SKM-1 treated with dmso at 0.1 percent for 144 hours (cell line): ENCODE results near the gene NFATC1.
"Not testable (repeated sequence)": the region's sequence is repeated elsewhere in the genome, so short reads cannot be mapped to it uniquely, and the experiment has no call there.

Experiments used
- DNase-seq: peaks from one replicate; lab custom pipeline; 2025; ENCODE audit not compliant: unreplicated experiment; lab: John Stamatoyannopoulos, UW

Gene NFATC1

GRCh38 chr18:79470547-79470946, 74.8 kb downstream of the NFATC1 start:
- no peak for DNase-seq

- no peak for DNase-seq
These were observed 75.3 kb downstream of the NFATC1 start for GRCh38 chr18:79471046-79471445.

DNA sequence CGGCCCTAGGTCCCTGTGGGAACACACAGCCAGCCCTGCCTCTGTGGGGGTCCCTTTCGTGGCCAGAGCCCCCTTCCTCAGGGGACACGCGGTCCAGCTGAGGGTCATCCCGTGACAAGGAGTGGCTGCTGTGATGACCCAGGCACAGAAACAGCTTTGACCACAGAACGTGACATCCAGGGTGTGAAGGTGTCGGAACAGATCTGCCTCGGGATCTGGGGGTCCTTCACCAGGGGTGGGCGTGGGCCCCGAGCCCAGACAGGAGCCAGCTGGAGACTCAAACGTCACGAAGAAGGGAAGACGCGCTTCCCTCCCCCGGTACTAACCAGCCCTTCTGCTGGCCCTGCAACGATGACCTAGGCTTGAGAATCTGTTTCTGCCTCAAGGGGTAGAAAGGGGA, 75.9 kb downstream of the NFATC1 start:
- no peak for DNase-seq

DNA sequence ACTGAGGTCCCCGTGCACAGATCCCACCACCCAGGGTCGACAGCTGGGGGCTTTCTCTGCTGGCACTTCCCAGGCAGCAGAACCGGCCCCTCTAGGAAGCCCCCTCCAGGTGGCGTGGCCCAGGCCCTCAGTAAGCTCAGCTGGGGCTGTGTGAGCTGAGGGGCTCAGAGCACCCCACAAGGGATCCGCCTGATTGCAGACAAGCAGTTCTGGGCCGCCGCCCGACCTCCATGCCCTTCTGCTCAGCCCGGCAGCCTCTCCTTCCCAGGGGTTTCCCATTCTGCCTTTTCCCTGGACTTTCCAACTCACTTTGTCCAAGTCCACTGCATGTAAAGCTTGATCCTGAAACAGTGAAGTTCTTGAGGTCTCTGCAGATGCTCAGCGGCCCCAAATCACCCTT, 76.4 kb downstream of the NFATC1 start:
- no peak for DNase-seq

DNA sequence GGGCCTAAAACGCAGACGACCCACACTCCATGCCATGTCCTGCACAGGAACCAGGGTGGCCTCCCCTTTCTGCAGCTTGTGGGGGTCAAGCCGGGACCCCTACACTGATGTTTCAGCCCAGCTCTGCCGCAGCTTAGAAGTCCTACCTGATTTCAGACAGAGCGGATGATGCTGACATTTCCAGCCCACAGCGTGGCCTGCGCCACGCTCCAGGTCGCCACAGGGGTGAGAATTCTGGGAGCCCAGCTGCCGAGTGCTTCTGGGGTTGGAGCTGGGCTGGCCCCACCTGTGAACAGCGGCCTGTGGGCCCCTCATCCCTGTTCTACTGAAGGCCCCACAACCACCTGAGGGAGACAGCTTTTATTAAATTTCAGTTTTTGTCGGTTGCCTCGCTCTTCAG, 77.2 kb downstream of the NFATC1 start:
- DNase-seq: no peak

- no peak for DNase-seq
These were observed 80.5 kb downstream of the NFATC1 start for GRCh38 chr18:79476031-79476917.

GRCh38 chr18:79476918-79477571, 81.3 kb downstream of the NFATC1 start:
- DNase-seq: no peak

GRCh38 chr18:79477711-79478483, 82.2 kb downstream of the NFATC1 start:
- no peak for DNase-seq

- DNase-seq: no peak
These were observed 82.9 kb downstream of the NFATC1 start for GRCh38 chr18:79478484-79479115.

- DNase-seq: no peak
These were observed 83.5 kb downstream of the NFATC1 start for GRCh38 chr18:79479116-79479760.

- DNase-seq: no peak
These were observed 84.0 kb downstream of the NFATC1 start for GRCh38 chr18:79479761-79480161.

DNA sequence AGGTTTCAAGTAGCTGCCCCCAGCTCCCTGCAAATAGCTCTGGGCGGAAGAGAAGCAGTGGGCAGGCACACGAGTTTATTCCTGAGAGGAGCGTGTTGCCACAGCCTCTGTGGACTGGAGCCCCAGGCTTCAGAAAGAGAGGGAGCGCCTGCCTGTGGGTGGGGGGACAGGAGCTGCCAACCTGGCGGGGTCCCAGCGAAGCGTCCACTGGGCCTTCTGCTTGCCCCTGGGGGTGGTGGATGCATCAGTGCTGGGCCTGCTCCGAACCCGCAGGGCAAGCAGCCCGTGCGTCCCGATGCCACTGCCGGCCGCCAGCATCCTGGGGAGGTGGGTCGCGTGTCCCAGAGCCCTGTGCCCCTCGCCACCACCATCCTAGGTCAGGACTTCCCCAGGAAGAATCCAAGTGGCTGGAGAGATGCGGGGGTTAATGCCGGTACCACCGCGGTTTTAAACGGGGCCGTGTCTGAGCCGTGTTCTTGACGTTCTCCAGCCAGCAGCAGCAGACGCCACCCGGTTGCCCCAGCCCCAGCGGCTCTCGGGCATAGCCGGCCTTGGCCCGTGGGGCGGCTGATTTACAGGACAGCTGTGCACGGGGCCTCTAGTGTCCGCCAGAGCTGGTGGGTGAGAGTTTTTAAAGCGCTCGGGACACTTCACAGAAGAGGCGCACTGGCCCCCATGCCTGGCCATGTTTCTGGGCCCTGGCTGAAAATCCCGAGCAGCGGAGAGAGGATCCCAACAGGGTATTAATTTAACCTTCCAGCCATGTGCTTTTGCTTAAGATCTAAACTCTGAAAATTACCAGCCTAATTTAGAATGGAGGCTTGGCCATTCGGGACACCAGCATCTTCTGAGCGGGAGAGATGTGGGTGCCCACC, 84.7 kb downstream of the NFATC1 start:
- no peak for DNase-seq

GRCh38 chr18:79481046-79481790, 85.5 kb downstream of the NFATC1 start:
- DNase-seq: no peak

- DNase-seq: not testable (repeated sequence)
These were observed 87.7 kb downstream of the NFATC1 start for GRCh38 chr18:79483393-79483792.

DNA sequence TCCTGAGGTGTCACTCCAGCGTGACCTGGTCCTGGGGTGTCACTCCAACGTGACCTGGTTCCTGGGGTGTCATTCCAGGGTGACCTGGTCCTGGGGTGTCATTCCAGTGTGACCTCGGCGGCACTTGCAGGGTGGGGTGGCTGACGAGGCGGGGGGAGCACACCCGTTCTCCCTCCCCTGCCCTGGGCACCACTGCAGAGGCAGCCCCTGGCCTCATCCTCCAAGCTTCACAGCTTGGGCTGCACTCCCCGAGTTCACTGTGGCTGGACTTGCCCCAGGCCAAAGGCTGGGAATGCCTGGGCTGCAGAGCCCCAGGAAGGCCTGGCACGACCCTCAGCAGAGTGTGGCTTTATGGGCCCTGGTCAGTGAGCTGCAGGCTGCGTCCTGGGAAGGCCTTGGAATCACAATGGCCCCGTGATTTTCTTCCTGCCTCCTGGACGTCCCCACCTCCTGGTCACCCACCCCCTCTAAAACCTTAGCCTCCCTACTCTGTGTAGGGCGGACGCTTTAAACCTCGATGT, 88.3 kb downstream of the NFATC1 start:
- no peak for DNase-seq

GRCh38 chr18:79484661-79485621, 89.2 kb downstream of the NFATC1 start:
- DNase-seq: no peak

GRCh38 chr18:79485788-79486355, 90.1 kb downstream of the NFATC1 start:
- no peak for DNase-seq
